Ovary (tissue), 9 donors: ENCODE data around the gene ABCC5. TPM values are rescaled to one million over a fixed set of nuclear protein-coding genes. Genes with fewer than 3 reads are reported as not detected.
"Not testable (repeated sequence)": the region's sequence is repeated elsewhere in the genome, so short reads cannot be mapped to it uniquely, and the experiment has no call there.

Source experiments
- DNase-seq, 5 donors: peaks; one replicate each; pipeline ENCODE4 v3.0.0-alpha.2; 2019 to 2020
- H3K27ac ChIP-seq, 2 donors: fragments of 200-600 bp; one replicate each; pipeline versions ENCODE4 v1.5.1 to v1.8.0; 2019 to 2022
- H3K27me3 ChIP-seq: fragments of 200-600 bp; one replicate; pipeline ENCODE4 v1.8.0; 2022
- H3K36me3 ChIP-seq: fragments of 200-600 bp; sonication (generic); one replicate; pipeline ENCODE4 v1.5.1; 2019
- H3K4me1 ChIP-seq: one replicate; pipeline ENCODE4 v1.8.1; 2013; ENCODE audit warnings: mild to moderate bottlenecking, moderate library complexity; ENCODE audit not compliant: insufficient read depth
- H3K4me3 ChIP-seq: fragments of 200-600 bp; sonication (generic); one replicate; pipeline ENCODE4 v1.5.1; 2017
- H3K9me3 ChIP-seq, 2 donors: fragments of 200-600 bp in 1 of 2; sonication (generic) in 1 of 2; one replicate each; pipeline versions ENCODE4 v1.5.1 to v1.8.1; 2013 to 2019; ENCODE audit warnings: mild to moderate bottlenecking in 1 of 2, moderate library complexity in 1 of 2
- CTCF ChIP-seq, 3 donors: fragments of 450-650 bp in 2 of 3; fragments of 200-600 bp in 1 of 3; IDR thresholded peaks; one replicate each; pipeline versions ENCODE4 v1.5.1 to v1.8.0; 2016 to 2022; ENCODE audit warnings: antibody characterized with exemption in 3 of 3, mild to moderate bottlenecking in 1 of 3
- EP300 ChIP-seq: sonication (generic); formaldehyde crosslinking; IDR thresholded peaks from one replicate; pipeline ENCODE4 v1.6.1; 2017; ENCODE audit warnings: antibody characterized with exemption
- POLR2A ChIP-seq: fragments of 450-650 bp; IDR thresholded peaks from one replicate; pipeline ENCODE4 v1.6.1; 2017; ENCODE audit warnings: antibody characterized with exemption, mild to moderate bottlenecking, moderate library complexity
- WGBS, 3 donors: extraction: QIAGEN DNeasy Blood & Tissue Kit in 1 of 3; methylation state at CpG; one replicate each; pipeline versions ENCODE4 v1.1.5 to v1.1.7; 2013 to 2017; 5-methylcytosine and 5-hydroxymethylcytosine counted together
- intact Hi-C, 4 donors: fragments of 100-400 bp; cut with DNase I; formaldehyde crosslinking; loops; one replicate each; pipeline versions ENCODE4 v1.11.0 to v1.15.1; 2022 to 2023
- polyA plus RNA-seq, 2 donors: library from polyadenylated mRNA; stranded (reverse); fragments of 200-250 nt in 1 of 2; fragments of 350-450 nt in 1 of 2; fragmentation: Illumina TruSeq in 1 of 2; extraction: RNeasy Lipid Tissue Mini Kit (QIAGEN cat#74804) in 1 of 2; gene quantifications; one replicate each; pipeline ENCODE4 v1.2.3, GENCODE V29; 2013 to 2014
- total RNA-seq, 7 donors: library from RNA; depleted of rRNA in 2 of 7; stranded (reverse); fragments of >200 nt in 2 of 7; fragmentation: NEBNext Ultra II Directional in 3 of 7; extraction: Animal tissue kit (Norgen Biotek cat#: 25700) in 3 of 7; gene quantifications; one replicate each; pipeline versions ENCODE4 v1.1.0 to v1.2.4, GENCODE V29; 2016 to 2023
- donor health status: DM: no; HTN: no; CAD: no; lungs with moderate emphysema.
- donor health status: DM: no; HTN: no; CAD: no.
- donor health status: Bipolar disorder and iron deficiency.
- donor health status: DM: yes; HTN: yes; CAD: no.
- donor health status: DM: no; HTN: no; CAD: no.
- donor health status: DM: yes; HTN: yes; CAD: no.

Gene ABCC5
- total and polyA plus RNA-seq, 9 donors, result 16.3 to 29.4 (median 19.8) TPM

DNA sequence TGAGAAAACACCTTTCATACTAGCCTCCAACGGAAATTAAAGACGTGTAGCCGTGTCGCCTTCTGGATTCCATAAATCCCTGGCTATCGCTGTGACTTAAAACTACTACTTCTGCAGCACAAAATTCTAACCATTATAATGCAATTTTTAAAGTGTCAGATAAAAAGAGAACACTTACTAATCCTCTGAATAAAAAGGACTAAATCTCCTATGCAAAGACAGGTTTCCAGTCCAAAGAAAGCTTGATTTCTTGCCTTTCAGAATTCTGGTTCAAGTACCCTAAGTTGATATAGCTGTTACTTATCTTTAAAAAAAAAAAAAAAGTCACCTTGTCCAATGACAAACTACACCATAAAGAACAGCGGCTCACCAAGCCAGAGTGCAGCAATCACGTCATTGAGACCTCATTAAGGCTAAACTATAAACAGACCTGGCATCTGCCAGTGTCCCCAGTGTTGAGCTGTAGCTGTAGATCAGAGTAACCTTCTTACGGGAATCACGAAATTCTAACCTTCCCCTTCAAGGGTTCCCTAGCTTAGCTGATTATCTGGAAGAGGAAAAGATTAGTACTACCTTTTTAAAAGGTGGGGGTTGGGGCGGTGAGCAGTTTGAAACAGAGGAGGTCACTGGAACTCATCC is 2.2 kb downstream of the ABCC5 start:
- intact Hi-C loops, result loop anchor here in 2 of 4 donors (5.0 kb wide), 2 partner anchors 118 to 227 kb away; no protein-coding TSS in a partner anchor
- no peaks in the 10 kb centered on the region for H3K27me3 ChIP-seq
- TF ChIP-seq CTCF (IDR thresholded peaks at IDR 0.05) (no peak), POLR2A (no peak), EP300 (no peak)
- H3K36me3 ChIP-seq, result no peaks in the 10 kb centered on the region
- no peaks in the 10 kb centered on the region for H3K9me3 ChIP-seq
- H3K4me1 ChIP-seq, result no peaks in the 10 kb centered on the region
- WGBS, 3 donors, result 83 to 91% (median 88%) methylated on average over 10 of the region's 10 CpGs
- no peak for DNase-seq
- no peak overlapping the region for H3K4me3 ChIP-seq
- no peak overlapping the region for H3K27ac ChIP-seq

DNA sequence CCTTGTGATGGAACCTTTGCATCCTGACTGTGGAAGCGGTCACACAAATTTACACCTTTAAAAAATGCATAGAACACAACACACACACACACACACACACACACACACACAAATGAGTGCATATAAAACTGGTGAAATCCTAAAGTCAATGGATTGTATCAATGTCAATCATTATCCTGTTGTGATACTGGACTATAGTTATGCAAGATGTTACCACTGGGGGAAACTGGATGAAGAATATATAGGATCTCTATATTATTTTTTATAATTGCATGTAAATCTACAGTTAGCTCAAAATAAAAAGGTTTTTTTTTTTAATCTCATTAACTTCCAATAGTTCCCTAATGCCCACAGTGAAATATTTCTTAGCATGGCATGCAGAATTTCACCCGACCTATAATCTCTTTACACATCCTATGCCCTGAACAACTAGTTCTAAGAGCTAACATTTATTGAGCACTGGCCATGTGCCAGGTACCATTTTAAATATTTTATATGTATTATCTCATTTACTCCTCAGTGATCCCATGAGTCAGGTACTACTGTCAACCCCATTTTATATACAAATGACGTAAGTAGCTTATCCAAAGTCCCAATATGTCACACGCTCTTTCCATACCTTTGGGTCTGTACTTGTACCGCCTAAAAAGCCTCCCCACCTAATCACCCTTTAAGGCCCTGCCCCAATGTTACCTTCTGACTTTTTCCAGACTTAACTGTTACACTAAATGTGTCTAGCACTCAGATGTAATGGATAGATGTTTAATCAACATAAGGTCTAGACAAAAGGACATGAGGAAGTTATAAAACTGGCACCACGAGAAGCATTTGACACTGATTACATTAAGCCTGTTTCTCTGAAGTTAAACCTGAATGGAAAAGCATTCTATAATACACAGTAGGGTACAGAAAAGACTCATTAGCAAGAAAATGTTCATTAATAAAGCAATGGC is 5.5 kb downstream of the ABCC5 start:
- no peak for DNase-seq
- Histone ChIP-seq H3K4me3 (no peak overlapping the region), H3K4me1 (no peaks in the 10 kb centered on the region), H3K36me3 (no peaks in the 10 kb centered on the region), H3K27me3 (no peaks in the 10 kb centered on the region), H3K27ac (no peak overlapping the region), H3K9me3 (no peaks in the 10 kb centered on the region)
- WGBS, 3 donors, result 87 to 96% (median 90%) methylated on average over 6 of the region's 6 CpGs
- TF ChIP-seq EP300 (no peak), CTCF (IDR thresholded peaks at IDR 0.05) (no peak), POLR2A (no peak)
- intact Hi-C loops, result no loop called here

- no peak overlapping the region for H3K27ac ChIP-seq
- no peak overlapping the region for H3K4me3 ChIP-seq
- H3K4me1 ChIP-seq, result no peaks in the 10 kb centered on the region
- DNase-seq, result no peak
- intact Hi-C loops, result no loop called here
- H3K9me3 ChIP-seq, result no peaks in the 10 kb centered on the region
- H3K27me3 ChIP-seq, result no peaks in the 10 kb centered on the region
- TF ChIP-seq POLR2A (no peak), EP300 (no peak), CTCF (IDR thresholded peaks at IDR 0.05) (no peak)
- H3K36me3 ChIP-seq, result no peaks in the 10 kb centered on the region
- WGBS, 3 donors, result 59 to 95% (median 62%) methylated on average over 4 of the region's 4 CpGs
These were observed 6.3 kb downstream of the ABCC5 start for GRCh38 chr3:184011230-184011876.

DNA sequence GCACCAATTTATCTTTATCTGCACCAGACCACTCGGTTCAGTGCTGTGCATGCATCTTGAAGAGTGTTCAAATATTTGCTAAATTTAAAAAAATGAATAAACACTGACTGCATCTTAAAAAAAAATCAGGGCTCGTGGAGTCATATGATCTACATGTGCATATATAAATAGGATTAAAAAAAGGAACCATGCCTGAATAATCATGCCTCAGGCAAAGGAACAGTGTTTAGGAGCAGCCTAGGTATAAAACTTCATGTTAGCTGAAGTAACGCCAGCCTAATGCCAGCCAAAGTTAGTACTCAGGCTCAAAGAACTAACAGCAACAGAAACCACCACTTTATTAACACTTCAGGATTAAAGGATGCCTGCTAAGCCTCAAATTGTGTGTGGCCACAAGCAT is 9.5 kb downstream of the ABCC5 start:
- intact Hi-C loops, result loop anchor here in 1 of 4 donors (10.0 kb wide), 1 partner anchor 103 kb away; no protein-coding TSS in a partner anchor
- Histone ChIP-seq H3K27me3 (no peaks in the 10 kb centered on the region), H3K4me3 (no peak overlapping the region), H3K9me3 (no peaks in the 10 kb centered on the region), H3K27ac (no peak overlapping the region), H3K4me1 (peaks cover 2% of the 10 kb centered on the region), H3K36me3 (no peaks in the 10 kb centered on the region)
- TF ChIP-seq CTCF (IDR thresholded peaks at IDR 0.05) (no peak), EP300 (no peak), POLR2A (no peak)
- WGBS, 3 donors, result 57 to 79% (median 59%) methylated on average over 3 of the region's 3 CpGs
- DNase-seq, result no peak

DNA sequence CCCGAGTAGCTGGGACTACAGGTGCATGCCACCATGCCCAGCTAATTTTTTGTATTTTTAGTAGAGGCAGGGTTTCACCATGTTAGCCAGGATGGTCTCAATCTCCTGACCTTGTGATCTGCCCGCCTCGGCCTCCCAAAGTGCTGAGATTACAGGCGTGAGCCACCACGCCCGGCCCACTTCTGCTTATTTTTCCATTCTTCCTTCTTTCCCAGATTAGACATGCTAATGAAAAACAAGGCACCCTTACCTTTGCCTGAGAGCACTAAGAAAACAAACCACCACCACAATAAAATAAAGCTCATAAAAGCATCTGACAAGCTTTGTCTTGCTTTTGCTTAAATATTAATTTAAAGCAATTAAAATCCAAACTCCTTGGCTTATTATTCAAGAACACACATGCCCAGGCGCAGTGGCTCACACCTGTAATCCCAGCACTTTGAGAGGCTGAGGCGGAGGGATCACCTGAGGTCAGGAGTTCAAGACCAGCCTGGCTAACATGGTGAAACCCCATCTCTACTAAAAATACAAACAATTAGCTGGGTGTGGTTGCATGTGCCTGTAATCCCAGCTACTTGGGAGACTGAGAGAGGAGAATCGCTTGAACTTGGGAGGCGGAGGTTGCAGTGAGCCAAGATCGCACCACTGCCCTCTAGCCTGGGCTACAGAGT is 10.4 kb downstream of the ABCC5 start:
- 92 to 95% (median 95%) methylated on average over 11 of the region's 11 CpGs for WGBS, 3 donors
- H3K27ac ChIP-seq, H3K27me3 ChIP-seq, H3K36me3 ChIP-seq, H3K4me1 ChIP-seq, H3K4me3 ChIP-seq, DNase-seq, H3K9me3 ChIP-seq: not testable (repeated sequence)
- intact Hi-C loops, result loop anchor here in 1 of 4 donors (10.0 kb wide), 1 partner anchor 102 kb away; no protein-coding TSS in a partner anchor
